ENCODE data around the gene TOMM40.
"Not testable (repeated sequence)": the region's sequence is repeated elsewhere in the genome, so short reads cannot be mapped to it uniquely, and the experiment has no call there.

The TOMM40 gene

GRCh38 chr19:44900328-44901244, 9.5 kb downstream of the TOMM40 start:
- DNase-seq (ENCODE audit: low read depth) = no peak

DNA sequence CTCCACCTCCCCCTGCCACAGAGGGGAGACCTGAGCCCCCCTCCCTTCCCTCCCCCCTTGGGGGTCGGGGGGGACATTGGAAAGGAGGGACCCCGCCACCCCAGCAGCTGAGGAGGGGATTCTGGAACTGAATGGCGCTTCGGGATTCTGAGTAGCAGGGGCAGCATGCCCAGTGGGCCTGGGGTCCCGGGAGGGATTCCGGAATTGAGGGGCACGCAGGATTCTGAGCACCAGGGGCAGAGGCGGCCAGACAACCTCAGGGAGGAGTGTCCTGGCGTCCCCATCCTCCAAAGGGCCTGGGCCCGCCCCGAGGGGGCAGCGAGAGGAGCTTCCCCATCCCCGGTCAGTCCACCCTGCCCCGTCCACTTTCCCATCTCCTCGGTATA, 12.2 kb downstream of the TOMM40 start:
- DNase-seq (ENCODE audit: low read depth) = no peak

GRCh38 chr19:44903602-44904425, 12.8 kb downstream of the TOMM40 start:
- DNase-seq (ENCODE audit: low read depth) = peak; percentile 74

GRCh38 chr19:44904426-44904994, 13.5 kb downstream of the TOMM40 start:
- DNase-seq (ENCODE audit: low read depth) = no peak

GRCh38 chr19:44905437-44906160, 14.5 kb downstream of the TOMM40 start, which contains the start of gene APOE:
Gene APOE, plus strand, starts transcription at chr19:44905796. Its CDS starts 829 bp downstream, at chr19:44906625.
- no peak for DNase-seq (ENCODE audit: low read depth)

DNA sequence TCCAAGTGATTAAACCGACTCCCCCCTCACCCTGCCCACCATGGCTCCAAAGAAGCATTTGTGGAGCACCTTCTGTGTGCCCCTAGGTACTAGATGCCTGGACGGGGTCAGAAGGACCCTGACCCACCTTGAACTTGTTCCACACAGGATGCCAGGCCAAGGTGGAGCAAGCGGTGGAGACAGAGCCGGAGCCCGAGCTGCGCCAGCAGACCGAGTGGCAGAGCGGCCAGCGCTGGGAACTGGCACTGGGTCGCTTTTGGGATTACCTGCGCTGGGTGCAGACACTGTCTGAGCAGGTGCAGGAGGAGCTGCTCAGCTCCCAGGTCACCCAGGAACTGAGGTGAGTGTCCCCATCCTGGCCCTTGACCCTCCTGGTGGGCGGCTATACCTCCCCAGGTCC, 16.6 kb downstream of the TOMM40 start:
- DNase-seq (ENCODE audit: low read depth) = no peak

- DNase-seq (ENCODE audit: low read depth) = no peak
Observed at GRCh38 chr19:44908074-44908835, 17.2 kb downstream of the TOMM40 start.

- DNase-seq (ENCODE audit: low read depth) = no peak
Observed at GRCh38 chr19:44908836-44909261, 17.8 kb downstream of the TOMM40 start.

DNA sequence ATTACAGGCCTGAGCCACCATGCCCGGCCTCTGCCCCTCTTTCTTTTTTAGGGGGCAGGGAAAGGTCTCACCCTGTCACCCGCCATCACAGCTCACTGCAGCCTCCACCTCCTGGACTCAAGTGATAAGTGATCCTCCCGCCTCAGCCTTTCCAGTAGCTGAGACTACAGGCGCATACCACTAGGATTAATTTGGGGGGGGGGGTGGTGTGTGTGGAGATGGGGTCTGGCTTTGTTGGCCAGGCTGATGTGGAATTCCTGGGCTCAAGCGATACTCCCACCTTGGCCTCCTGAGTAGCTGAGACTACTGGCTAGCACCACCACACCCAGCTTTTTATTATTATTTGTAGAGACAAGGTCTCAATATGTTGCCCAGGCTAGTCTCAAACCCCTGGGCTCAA, 18.7 kb downstream of the TOMM40 start:
- DNase-seq (ENCODE audit: low read depth) = no peak

DNA sequence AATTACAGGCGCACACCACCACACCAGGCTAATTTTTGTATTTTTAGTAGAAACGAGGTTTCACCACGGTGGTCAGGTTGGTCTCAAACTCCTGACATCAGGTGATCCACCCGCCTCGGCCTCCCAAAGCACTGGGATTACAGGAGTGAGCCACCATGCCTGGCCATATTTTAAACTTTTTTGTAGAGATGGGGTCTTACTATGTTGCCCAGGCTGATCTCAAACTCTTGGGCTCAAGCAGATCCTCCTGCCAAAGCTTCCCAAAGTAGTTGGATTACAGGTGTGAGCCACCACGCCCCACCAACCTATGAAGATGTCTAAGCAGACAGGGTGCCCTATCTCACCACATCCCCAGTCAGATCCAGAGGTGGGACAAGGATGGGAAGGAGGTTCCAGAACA, 20.8 kb downstream of the TOMM40 start:
- not testable (repeated sequence) for DNase-seq (ENCODE audit: low read depth)

DNA sequence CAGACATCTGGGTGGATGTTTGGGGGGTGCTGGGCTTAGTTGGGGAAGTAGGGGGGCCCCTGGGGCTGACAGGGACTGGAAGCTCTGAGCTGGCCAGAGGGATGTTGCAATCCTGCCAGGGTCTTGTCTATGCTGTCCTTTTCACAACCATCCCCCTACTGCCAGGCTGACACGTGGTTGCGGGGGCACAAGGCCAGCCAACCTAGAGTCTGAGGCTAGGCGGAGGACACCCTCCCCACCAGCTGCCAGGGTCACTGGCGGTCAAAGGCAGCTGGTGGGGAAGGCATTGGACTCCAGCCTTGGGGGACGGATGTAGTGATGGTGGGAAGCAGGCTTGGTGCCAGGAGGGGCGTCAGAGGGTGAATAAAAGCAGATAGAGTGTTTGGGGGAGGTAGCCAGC, 21.8 kb downstream of the TOMM40 start:
- DNase-seq (ENCODE audit: low read depth) = no peak

DNA sequence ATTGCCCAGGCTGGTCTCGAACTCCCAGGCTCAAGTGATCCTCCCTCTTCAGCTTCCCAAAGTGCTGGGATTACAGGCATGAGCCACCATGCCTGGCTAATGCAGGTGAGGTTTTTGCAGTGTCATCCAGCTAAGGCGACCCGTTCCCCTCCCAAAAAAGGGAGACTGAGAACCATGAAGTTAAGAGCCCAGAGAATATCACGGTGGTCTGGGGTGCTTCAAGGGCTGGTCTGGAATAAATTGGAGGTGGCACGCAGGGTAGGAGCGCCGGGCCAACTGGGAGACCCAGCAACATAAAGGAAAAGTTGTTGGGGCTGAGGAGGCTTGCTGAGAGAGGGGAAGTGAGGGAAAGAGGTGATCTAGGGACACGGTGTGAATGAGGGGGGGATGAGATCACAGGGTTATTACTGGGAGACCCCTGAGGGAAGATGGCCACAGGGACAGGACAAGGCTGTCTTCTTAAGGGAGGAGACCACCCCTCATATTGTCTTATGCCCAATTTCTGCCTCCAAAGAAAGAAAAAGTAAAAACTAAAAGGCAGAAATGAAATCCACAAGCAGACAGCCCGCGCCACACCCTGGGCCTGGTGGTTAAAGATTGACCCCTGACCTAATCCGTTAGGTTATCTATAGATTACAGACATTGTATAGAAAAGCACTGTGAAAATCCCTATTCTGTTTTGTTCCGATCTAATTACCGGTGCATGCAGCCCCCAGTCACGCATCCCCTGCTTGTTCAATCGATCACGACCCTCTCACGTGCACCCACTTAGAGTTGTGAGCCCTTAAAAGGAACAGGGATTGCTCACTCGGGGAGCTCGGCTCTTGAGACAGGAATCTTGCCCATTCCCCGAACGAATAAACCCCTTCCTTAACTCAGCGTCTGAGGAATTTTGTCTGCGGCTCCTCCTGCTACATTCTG, 22.7 kb downstream of the TOMM40 start:
- not testable (repeated sequence) for DNase-seq (ENCODE audit: low read depth)

DNA sequence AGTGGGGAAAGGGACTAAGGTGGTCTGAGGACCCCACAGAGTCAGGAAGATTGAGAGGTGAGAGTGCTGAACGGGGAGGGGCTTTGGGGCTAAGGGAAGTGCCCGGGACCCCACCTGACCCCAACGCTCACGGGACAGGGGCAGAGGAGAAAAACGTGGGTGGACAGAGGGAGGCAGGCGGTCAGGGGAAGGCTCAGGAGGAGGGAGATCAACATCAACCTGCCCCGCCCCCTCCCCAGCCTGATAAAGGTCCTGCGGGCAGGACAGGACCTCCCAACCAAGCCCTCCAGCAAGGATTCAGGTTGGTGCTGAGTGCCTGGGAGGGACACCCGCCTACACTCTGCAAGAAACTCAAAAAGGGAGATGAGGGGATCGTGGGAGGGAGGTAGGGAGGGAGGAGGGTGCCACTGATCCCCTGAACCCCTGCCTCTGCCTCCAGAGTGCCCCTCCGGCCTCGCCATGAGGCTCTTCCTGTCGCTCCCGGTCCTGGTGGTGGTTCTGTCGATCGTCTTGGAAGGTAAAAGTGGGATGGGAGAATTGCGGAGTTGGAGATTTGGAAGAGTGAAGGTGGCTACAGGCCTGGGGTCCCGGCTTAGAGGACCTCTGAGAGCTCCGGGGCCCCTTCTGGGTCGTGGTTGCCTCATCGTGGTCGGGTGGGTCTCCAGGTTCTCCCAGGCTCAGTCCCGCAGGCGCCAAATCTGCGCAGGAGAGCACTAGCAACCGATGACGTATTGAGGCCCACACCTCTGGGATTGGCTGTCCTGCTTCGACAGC, 23.6 kb downstream of the TOMM40 start, which contains the start of gene APOC1:
Gene APOC1, plus strand, starts transcription at position 176 of the 774 bp plus-strand sequence. Its CDS starts 284 bp downstream, at position 460.
- DNase-seq (ENCODE audit: low read depth) = peak; percentile 74

- DNase-seq (ENCODE audit: low read depth) = no peak
Observed at GRCh38 chr19:44924243-44924725, 33.2 kb downstream of the TOMM40 start.

- no peak for DNase-seq (ENCODE audit: low read depth)
Observed at GRCh38 chr19:44925114-44925891, 34.2 kb downstream of the TOMM40 start.

GRCh38 chr19:44926245-44927077, 35.4 kb downstream of the TOMM40 start:
- DNase-seq (ENCODE audit: low read depth) = not testable (repeated sequence)

DNA sequence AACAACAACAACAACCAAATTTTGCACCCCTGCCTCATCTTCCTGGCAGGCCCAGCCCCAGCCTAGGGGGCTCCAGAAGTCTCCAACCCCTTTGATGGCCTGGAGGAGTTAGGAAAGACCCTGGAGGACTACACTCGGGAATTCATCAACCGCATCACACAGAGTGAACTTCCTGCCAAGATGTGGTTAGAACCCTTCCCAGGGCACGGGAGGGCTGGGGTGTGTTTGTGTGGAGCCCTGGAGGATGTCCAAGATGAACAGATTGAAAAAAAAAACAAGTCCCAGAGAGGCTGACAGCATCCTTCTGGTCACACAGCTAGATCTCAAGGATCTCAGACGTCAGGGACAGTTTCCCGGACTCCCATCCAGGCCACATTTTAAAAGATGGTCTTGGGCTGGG, 36.7 kb downstream of the TOMM40 start:
- no peak for DNase-seq (ENCODE audit: low read depth)
